ENCODE data around the gene LPCAT2.

- TF ChIP-seq ZBTB33 (CRISPR knock-in tag; IDR thresholded peaks at IDR 0.05) (no peak), POLR2A (IDR thresholded peaks at IDR 0.05; ENCODE audit: insufficient read depth in 1 of 2, low read depth in 2 of 2, low read length in 2 of 2) (no peak)
Measured at GRCh38 chr16:55487048-55487803, 21.6 kb upstream of the LPCAT2 start.

Measured in HepG2 (cell line).